ENCODE data around the gene AHCYL2. TPM values are rescaled to one million over a fixed set of nuclear protein-coding genes. Genes with fewer than 3 reads are reported as not detected.

AHCYL2 gene
- total and polyA plus RNA-seq, 2 experiments from 2014 or later, result 7.8 to 29.4 TPM

GRCh38 chr7:129375141-129375938, 150.5 kb downstream of the AHCYL2 start (continued):
- TF ChIP-seq REST (IDR thresholded peaks at IDR 0.05; ENCODE audit: unreplicated experiment) (no peak), JUNB (IDR thresholded peaks at IDR 0.05; ENCODE audit: unreplicated experiment) (no peak), ZNF331 (CRISPR knock-in tag; IDR thresholded peaks at IDR 0.05; ENCODE audit: low read depth) (no peak), EZH2phosphoT487 (IDR thresholded peaks at IDR 0.05; ENCODE audit: unreplicated experiment) (no peak), STAT1 (IDR thresholded peaks at IDR 0.05; ENCODE audit: unreplicated experiment) (no peak), NANOG (IDR thresholded peaks at IDR 0.05; ENCODE audit: borderline replicate concordance) (no peak), ZNF114 (CRISPR knock-in tag; IDR thresholded peaks at IDR 0.05) (no peak), EZH2 (IDR thresholded peaks at IDR 0.05; ENCODE audit: low read depth, unreplicated experiment) (no peak), POLR2AphosphoS5 (IDR thresholded peaks at IDR 0.05; ENCODE audit: low read depth) (no peak)
- TF ChIP-seq, protein P1, sequence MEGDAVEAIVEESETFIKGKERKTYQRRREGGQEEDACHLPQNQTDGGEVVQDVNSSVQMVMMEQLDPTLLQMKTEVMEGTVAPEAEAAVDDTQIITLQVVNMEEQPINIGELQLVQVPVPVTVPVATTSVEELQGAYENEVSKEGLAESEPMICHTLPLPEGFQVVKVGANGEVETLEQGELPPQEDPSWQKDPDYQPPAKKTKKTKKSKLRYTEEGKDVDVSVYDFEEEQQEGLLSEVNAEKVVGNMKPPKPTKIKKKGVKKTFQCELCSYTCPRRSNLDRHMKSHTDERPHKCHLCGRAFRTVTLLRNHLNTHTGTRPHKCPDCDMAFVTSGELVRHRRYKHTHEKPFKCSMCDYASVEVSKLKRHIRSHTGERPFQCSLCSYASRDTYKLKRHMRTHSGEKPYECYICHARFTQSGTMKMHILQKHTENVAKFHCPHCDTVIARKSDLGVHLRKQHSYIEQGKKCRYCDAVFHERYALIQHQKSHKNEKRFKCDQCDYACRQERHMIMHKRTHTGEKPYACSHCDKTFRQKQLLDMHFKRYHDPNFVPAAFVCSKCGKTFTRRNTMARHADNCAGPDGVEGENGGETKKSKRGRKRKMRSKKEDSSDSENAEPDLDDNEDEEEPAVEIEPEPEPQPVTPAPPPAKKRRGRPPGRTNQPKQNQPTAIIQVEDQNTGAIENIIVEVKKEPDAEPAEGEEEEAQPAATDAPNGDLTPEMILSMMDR (conservative IDR thresholded peaks at IDR 0.05; ENCODE audit: low read depth in 2 of 2), result no peak
- TF ChIP-seq, protein P2, sequence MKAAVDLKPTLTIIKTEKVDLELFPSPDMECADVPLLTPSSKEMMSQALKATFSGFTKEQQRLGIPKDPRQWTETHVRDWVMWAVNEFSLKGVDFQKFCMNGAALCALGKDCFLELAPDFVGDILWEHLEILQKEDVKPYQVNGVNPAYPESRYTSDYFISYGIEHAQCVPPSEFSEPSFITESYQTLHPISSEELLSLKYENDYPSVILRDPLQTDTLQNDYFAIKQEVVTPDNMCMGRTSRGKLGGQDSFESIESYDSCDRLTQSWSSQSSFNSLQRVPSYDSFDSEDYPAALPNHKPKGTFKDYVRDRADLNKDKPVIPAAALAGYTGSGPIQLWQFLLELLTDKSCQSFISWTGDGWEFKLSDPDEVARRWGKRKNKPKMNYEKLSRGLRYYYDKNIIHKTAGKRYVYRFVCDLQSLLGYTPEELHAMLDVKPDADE (IDR thresholded peaks at IDR 0.05), result no peak

Measured in GM23338 (cell line).